Peyer's patch (tissue), 4 donors: ENCODE results near the gene IL1RAPL1.

Experiments used
- CTCF ChIP-seq, 6 experiments: fragments of 450-650 bp in 4 of 6; fragments of 200-600 bp in 2 of 6; sonication (generic) in 1 of 6; IDR thresholded peaks; one replicate each; pipeline ENCODE4 v1.5.1; 2017 to 2019; ENCODE audit warnings: antibody characterized with exemption in 6 of 6, mild to moderate bottlenecking in 3 of 6, moderate library complexity in 1 of 6
- POLR2A ChIP-seq, 2 donors: fragments of 450-650 bp; IDR thresholded peaks; one replicate each; pipeline ENCODE4 v1.5.1; 2017; ENCODE audit warnings: antibody characterized with exemption in 2 of 2, mild to moderate bottlenecking in 2 of 2, moderate library complexity in 2 of 2

DNA sequence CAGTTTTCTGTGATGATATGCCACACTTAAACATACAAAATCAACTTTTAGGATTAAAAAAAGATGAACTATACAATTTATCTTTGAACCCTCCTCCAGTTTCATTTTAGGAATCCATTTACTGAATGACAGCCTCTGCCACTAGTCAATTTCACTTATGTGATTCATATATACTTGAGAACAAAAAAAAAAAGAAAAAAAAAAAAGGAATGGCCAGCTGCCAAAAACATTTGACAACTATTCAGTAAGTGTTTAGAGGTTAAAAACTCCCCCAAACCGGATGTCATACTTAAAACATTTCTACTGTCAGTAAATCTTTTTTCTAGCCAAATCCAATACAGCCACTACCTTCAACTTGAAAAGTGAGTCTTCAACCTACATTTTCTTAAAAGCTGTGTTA lies 1361.4 kb downstream of the IL1RAPL1 start:
- TF ChIP-seq CTCF (IDR thresholded peaks at IDR 0.05) (no peak), POLR2A (IDR thresholded peaks at IDR 0.05) (no peak)
